Hematopoietic multipotent progenitor cell (in vitro differentiated cells): ENCODE measurements around the gene RBM44. TPM values are rescaled to one million over a fixed set of nuclear protein-coding genes. Genes with fewer than 3 reads are reported as not detected.

Experiments
- DNase-seq, 3 donors: peaks; one replicate each; pipeline ENCODE4 v3.0.0-alpha.2; 2011 to 2015; ENCODE audit warnings: low read depth in 2 of 3, low spot score in 2 of 3
- small RNA-seq: library from RNA; depleted of rRNA; stranded (forward); fragments of <200 nt; gene quantifications from one replicate; pipeline ENCODE3, GENCODE V24; 2012
- total RNA-seq: library from RNA; depleted of rRNA; stranded (reverse); fragments of >200 nt; gene quantifications from one replicate; pipeline ENCODE4 v1.2.3, GENCODE V29; 2012

RBM44 gene
- total RNA-seq, 1 donor = 0.27 TPM

- no peak for DNase-seq
Measured at GRCh38 chr2:237883951-237884446, 85.4 kb downstream of the RBM44 start.

- no peak for DNase-seq
Measured at GRCh38 chr2:237884681-237885080, 86.1 kb downstream of the RBM44 start.

GRCh38 chr2:237885111-237885930, 86.7 kb downstream of the RBM44 start:
- no peak for DNase-seq

- no peak for DNase-seq
Measured at GRCh38 chr2:237885931-237886684, 87.5 kb downstream of the RBM44 start.

- no peak for DNase-seq
Measured at GRCh38 chr2:237886685-237887481, 88.3 kb downstream of the RBM44 start.

DNA sequence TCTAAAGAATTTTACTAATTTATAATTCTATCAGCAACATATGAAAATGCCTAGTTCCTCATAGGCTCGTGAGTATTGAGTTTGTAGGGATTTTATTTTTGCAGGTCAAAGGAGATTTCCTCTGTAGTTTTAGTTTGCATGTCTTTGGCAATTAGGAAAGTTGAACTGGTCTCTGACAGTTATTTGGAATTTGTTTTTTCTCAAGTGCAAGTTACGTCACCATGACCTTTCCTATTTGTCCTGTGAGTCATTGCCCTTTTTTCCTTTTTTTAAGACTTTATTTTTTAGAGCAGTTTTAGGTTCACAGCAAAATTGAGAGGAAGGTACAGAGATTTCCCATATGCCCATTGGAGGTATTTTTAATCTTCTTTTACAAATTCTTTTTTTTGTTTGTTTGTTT, 89.8 kb downstream of the RBM44 start:
- DNase-seq = no peak

GRCh38 chr2:237889016-237889415, 90.4 kb downstream of the RBM44 start:
- DNase-seq = no peak

- no peak for DNase-seq
Measured at GRCh38 chr2:237889811-237890210, 91.2 kb downstream of the RBM44 start.

Small RNA genes lying within 50 kb of the gene (small RNA-seq; reads per million reads assigned to genes)
- not detected for gene RF00157

Other genes starting within 250 kb of the RBM44 start
- not detected for gene PRLH, start 232.2 kb upstream of the RBM44 start, total RNA-seq
- not detected for gene RAB17, start 208.0 kb upstream of the RBM44 start, total RNA-seq
- gene LRRFIP1, start 171.2 kb upstream of the RBM44 start, total RNA-seq = 65.2 TPM
- gene RAMP1, start 60.8 kb downstream of the RBM44 start, total RNA-seq = 1.6 TPM
- 28.5 TPM for gene UBE2F, start 168.2 kb downstream of the RBM44 start, total RNA-seq